NCI-H510A (cell line): ENCODE measurements around the gene OR11A1.
"Not testable (repeated sequence)": the region's sequence is repeated elsewhere in the genome, so short reads cannot be mapped to it uniquely, and the experiment has no call there.

Experiments
- DNase-seq: peaks from one replicate; lab custom pipeline; 2025; lab: John Stamatoyannopoulos, UW

The OR11A1 gene

DNA sequence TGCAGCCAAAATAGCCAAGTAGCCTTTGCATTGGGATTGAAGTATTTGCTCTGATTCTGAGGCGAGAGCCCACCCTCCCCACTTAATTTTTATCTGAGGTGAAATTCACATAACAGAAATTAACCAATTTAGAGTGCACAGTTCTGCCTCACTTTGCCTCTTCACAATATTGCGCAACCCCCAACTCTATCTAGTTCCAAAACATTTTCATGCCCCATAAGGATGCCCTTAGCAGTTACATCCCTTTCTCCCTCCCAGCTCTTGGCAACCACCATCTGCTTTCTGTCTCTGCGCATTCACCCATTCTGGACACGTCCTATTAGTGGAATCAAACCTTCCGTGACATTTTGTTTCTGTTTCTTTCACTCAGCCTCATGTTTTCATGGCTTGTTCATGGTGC lies 21.9 kb upstream of the OR11A1 start:
- no peak for DNase-seq

DNA sequence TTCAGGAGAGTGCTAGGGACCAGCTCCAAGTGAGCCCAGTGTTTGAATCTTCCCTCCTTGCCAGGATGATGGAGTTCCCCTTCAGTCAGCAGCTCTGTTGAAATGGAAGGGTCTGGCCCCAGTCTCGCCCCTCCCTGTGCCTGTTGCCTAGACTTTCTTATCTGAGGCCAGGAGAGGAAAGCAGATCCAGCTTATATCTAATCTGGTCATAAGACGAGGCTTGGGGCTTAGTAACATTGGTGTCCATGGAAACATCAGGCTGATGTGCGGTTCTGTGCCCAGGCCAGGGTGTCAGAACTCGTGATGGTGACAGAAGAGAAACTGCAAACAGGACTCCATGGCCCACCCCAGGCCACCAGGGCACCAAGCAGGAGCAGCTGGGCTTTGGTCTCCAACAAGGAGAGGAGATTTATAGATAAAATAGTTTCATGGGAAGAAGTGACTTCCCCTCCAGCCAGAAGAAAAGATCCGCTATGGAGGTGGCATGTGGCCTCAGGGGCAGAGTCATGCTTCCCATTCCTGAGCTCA lies 21.1 kb upstream of the OR11A1 start:
- no peak for DNase-seq

DNA sequence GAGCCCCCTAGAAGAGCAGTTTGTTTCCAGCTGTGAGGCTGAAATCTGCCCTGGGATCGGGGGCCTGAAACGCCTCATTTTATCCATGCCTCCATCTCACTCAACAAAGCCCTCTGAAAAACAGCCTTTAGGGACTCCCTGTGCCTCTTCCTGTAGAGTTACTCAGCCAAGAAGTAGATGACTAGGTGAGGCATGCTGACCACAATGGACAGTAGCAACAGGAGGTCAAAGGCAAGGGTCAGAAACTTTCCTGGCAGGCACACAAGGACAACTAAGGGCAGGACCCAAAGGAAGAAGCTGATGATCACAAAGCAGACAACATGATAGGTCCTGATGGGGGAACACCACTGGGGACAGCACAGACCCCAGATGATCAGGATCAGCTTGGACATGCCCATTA lies 18.1 kb upstream of the OR11A1 start:
- DNase-seq = no peak

DNA sequence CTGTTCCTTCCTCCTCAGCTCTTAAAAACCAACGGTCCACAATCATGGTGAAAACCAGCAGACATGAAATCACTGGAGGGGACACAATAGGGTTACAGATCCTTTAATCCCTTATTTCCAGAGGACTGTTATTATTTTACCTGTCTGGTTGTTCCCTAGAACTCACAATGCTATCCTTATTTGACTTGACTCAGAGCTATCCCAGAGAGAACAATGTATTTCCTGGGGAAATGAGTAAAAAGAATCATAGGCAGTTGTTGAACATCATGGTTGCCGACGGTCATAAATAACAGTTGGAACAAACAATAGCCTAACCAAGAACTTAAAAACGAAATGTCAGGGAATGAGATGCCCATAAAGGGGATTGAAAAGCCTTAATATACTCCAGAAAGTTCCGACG lies 9.4 kb upstream of the OR11A1 start:
- no peak for DNase-seq

DNA sequence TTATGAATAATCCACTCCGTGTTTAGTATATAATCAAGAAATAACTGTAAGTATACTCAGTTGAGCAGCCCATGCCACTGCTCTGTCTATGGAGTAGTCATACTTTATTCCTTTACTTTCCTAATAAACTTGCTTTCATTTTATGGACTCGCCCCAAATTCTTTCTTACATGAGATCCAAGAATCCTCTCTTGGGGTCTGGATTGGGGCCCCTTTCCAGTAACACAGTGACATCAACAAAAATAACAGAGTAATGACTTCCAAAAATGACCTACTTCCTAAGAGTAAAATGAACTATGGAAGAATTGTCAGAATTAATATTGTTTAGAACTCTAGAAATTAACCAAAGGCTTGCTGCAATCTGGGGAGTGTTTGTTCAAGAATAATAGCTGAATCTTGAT lies 8.9 kb upstream of the OR11A1 start:
- DNase-seq = no peak

DNA sequence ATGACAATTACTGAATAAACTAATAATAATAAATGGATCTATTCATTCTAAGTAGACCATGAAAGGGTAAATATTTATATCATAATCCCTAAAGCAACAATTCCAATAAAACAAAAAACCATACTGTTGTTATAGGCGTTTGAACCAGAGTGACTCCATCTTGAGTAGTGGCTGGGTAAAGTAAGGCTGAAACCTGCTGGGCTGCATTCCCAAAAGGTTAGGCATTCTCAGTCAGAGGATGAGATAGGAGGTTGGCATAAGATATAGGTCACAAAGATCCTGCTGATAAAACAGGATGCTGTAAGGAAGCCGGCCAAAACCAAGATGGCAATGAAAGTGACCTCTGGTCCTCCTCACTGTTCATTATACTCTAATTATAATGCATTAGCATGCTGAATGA lies 8.4 kb upstream of the OR11A1 start:
- DNase-seq = no peak

DNA sequence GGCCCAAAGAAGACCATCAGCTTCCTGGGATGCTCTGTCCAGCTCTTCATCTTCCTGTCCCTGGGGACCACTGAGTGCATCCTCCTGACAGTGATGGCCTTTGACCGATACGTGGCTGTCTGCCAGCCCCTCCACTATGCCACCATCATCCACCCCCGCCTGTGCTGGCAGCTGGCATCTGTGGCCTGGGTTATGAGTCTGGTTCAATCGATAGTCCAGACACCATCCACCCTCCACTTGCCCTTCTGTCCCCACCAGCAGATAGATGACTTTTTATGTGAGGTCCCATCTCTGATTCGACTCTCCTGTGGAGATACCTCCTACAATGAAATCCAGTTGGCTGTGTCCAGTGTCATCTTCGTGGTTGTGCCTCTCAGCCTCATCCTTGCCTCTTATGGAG lies 5.2 kb upstream of the OR11A1 start:
- DNase-seq = no peak

DNA sequence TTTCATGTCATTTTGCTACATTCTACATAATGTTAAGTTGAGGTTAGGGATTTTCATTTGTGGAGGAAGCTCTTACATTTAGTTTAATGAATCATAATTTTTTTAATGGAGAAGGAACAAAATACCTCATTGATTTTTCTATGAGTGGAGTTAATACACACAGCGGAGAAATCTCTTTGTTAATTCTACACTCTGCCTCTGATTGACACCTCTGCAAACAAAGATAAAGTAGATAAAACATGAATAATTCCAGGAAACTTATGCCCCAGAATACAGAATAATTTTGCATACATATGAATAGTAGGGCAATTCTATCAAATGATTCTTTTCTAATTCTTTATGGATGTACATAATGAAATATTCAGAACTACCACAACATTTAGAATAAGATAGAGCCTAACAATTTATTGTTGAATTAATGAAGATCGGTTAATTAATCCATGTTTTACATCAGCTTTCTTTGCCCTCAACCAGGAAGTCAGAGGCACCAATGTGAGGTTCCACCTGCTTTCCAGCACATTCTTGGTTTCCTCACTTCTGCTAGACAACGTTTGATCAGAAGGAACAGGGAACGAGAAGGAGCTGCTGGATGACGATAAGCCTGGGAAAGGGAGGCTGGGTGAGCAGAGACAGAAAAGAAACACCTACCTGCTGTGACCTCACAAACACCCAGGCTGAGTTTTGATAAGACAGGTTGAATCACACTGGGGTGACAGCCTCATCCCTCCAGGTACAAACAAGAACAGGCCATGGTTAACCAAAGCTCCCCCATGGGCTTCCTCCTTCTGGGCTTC lies 4.3 kb upstream of the OR11A1 start:
- no peak for DNase-seq

DNA sequence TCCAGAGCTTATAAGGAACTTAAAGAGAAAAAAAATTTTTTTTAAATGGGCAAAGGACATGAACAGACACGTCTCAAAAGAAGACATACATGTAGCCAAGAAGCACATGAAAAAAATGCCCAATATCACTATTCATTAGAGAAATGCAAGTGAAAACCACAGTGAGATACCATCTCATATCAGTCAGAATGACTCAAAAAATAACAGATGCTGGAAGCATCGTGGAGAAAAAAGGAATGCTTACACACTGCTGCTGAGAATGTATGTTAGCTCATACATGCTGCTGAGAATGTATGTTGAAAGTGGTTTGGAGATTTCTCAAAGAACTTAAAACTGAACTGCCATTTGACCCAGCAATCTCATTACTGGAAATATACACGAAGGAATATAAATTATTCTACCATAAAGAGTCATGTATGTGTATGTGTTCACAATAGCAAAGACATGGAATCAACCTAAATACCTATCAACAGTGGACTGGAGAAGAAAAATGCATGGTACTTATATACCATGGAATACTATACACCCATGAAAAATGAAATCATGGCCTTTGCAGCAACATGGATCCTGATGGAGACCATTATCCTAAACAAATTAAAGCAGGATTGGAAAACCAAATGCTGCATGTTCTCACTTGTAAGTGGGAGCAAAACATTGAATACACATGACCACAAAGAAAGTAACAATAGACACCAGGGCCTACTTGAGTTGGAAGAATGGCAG lies 5.2 kb downstream of the OR11A1 start:
- no peak for DNase-seq

DNA sequence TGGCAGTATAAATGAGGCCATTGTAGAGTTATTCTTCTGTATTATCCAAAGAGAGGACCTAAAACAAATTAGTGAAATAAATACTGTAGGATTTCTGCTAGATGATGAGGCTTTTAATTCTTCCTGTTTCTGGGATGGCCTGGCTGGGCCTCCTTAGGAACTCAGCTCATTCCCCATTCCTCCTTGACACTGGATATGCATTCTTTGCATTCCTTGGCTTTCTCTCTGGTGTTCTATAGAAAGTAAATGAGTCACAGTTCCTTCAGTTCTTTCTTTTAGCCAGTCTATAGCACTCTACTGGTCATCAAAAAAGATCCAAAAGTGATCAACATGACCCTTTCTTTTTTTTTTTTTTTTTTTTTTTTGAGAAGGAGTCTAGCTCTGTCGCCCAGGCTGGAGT lies 9.2 kb downstream of the OR11A1 start:
- no peak for DNase-seq

DNA sequence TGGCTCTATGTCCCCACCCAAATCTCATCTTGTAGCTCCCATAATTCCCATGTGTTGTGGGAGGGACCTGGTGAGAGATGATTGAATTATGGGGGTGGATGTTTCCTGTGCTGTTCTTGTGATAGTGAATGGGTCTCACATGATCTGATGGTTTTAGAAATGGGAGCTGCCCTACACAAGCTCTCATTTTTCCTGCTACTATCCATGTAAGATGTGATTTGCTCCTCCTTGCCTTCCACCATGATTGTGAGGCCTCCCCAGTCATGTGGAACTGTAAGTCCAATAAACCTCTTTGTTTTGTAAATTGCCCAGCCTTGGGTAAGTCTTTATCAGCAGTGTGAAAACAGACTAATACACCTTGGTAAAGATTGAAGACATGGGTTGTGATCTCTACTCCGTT lies 12.8 kb downstream of the OR11A1 start:
- not testable (repeated sequence) for DNase-seq

DNA sequence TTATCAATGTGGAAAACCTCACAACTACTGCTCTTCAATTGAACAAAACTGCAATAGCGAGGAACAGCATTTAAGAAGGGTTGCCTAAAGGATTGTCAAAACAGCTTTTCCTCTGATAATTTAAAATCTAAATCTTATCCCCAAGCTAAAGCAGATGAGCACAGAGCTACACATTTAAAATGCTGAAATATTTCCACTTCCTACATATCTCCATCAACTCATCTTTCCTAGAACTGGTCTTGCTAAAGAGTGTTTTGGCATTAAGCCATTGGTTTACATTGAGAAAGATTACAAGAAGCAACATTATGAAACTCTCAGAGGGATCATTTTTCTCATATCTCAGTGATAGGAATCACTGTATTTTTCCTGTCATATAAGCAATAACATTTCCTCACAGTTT lies 14.2 kb downstream of the OR11A1 start:
- no peak for DNase-seq

DNA sequence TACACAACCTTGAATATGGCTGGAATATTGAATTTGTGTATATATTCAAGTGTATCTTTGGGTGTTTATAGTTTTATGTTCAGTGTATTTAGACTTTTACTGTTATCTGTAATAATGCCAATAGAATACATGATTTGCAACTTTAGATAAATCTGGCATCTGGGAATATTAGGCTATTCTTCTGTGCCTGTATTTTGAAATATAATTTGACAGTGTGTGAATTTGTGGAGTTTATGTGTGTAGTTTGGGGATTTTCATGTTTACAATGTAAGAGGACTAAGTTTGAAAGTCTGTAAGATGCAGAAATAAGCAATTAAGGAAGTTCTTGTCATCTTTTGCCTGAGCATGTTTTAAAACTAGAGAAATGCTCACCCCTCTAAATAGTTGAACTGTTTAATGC lies 17.9 kb downstream of the OR11A1 start, which contains the start of gene OR10C1:
OR10C1 (plus strand) TSS at position 301 of the 400 bp plus-strand sequence. CDS start 710 bp downstream, outside the sequence.
- DNase-seq = no peak

DNA sequence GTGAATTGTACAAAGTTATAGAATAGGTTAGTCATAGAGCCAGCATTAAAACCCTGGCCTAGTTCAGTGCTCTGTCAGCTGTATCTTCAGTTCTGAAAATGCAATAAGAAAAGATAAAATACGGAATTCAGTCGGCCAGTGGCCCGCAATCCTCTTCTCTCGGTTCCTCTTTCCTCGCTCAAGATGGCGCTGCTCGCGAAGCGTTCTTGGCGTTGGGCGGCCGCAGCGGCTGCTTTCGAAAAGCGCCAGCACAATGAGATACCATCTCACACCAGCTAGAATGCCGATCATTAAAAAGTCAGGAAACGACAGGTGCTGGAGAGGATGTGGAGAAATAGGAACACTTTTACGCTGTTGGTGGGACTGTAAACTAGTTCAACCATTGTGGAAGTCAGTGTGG lies 20.1 kb downstream of the OR11A1 start:
- DNase-seq = not testable (repeated sequence)

DNA sequence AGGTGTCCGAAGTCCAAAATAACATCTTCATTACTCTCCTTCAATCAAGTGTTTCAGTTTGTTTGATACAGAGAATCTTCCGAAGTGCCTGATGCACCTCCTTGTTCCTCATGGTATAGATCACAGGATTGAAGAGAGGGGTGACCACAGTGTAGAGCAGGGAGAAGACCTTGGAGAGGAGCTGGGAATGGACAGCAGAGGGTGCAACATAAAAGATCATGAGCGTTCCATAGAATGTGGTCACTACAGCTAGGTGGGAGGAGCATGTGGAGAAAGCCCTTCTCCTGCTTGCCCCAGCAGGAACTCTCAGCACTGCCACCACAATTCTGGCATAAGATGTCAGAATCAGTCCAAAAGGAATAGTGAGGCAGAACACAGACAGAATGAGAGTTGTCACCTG lies 30.2 kb downstream of the OR11A1 start:
- DNase-seq = no peak

DNA sequence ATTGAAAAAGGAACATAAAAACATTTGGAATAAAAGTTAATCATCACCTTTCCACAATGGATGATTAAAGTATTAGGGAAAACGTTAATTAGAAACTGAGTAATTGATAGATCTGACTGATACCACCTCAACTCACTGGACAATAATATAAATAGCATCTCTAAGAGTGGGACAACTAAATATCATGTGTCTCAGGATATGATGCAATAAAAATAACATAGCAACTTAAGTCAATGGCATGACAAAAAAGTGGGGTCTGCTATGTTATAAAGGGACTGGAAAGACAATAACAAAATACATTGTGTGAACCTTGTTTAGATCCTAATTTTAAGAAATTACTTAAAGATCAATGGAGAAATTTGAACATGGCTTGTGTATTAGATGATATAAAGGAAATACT lies 31.8 kb downstream of the OR11A1 start:
- DNase-seq = no peak

DNA sequence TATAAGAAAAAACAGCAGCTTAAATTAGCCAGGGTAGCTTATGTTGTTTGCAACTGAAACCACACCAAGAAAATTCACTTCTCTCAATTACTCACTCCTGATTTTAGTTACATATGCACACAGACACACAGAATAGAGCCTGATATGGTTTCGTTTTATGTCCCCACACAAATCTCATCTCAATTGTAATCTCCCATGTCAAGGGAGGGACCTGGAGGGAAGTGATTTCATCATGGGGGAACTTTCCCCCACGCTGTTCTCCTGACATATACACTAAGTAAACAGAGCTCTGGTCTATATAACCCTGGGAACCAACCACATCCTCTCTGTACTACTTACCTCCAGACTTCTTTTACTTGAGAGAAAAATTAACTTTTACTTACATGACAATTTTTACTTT lies 32.3 kb downstream of the OR11A1 start:
- DNase-seq = no peak

DNA sequence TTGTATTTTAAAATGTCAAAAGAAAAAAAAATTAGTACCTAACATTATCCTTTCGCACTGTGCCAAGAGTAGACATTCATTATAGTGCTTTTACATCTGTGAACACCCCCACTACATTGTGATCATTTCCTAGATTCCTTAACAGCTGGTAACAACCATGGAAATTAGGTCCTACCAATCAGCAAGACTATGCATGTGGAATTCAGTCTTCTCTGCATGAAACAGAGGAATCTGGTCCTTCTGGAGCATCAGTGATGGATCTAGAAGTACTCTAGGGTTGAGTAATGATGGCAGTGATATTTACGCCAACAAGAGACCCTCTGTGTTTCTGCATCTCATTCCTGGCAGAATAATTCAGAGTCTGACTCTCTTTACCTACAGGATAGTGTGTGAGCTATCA lies 32.7 kb downstream of the OR11A1 start:
- no peak for DNase-seq

DNA sequence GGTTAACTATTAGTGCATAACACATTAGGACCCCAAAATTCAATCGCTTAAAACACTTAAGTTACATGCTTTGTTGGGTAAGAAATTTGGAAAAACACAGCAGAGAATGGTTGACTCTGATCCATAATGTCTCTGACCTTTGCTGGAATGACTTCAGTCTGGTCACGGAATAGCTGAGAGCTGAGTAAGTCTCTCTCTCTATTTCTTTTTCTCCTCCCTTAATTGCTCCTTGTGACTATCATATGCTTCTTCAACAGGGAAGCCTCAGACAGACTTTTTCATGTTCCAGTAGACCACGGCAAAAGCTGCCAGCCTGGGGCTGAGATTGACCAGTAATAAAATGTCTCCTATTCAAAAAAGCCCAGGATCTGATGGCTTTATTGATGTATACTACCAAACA lies 37.4 kb downstream of the OR11A1 start:
- no peak for DNase-seq

DNA sequence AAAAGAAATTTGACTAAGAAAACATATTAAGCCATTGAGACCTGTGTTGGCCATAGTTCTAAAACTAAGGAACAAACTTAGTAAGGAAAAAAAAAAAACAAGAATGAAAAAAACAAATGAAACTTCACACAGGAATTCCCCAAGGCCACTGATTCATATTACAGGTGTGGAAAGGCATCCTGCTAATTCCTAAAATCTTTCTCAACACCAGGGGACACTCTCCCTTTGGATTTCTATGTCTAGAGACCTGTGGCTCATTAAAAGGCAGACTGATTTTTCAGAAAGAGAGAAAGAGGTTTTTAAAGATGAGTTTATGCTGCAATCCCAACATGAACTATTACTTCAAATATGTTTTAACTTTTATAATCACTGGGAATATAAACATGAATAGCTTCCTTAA lies 42.3 kb downstream of the OR11A1 start, which contains the start of gene OR12D1:
OR12D1 (plus strand) TSS at position 341 of the 400 bp plus-strand sequence.
- no peak for DNase-seq

DNA sequence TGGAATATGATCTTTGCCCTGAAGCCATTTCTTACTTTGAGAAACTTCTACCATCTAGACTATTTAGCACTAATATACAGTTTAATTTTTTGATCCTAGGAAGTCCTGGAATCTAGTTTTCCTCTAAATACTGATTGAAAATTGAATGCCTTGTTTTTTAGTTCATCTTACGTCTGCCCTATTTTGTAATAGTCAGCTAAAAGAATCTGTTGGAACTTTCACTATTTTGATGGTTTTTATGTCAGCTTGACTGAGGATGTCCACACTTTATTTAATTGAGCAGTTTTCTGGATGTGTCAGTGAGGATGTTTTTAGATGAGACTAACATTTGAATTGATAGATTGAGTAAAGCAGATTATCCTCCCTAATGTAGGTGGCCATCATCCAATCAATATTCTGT lies 53.1 kb downstream of the OR11A1 start:
- DNase-seq = no peak

DNA sequence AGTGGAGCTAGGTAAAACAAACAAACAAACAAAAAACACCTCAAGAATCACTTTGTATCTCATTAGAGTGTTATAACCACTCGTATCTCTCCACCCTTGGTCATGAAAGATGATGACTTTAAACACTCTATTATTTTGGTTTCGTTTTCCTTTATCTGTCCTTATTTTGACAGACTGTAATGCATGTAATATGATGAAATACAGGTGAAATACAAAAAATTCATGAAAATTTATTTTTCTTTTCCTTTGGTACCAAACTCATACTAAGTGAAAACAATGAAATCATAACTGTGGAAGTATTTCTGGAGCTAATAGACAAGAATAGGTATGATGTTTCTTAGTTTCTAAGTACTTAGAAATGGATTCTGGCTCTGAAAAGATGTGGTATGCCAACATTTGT lies 57.3 kb downstream of the OR11A1 start:
- DNase-seq = no peak

DNA sequence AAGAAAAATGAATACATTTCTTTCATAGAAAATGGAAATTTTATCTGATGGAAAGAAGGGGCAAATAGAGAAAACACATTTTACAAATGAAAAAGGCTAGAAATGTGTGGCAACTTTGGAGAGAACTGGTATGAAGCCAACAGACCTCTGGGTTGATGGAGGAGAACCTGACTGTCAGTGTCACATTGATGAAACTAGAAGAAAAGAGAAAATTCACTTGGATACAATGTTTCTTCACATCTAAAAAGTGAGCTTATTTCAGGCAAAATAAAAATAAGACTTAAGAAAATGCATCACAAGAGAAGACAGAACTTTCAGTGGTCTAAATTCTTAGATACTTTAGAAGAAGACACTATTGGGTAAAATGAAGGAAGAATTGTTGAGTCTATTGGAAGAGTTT lies 61.5 kb downstream of the OR11A1 start, which contains the start of gene OR12D2:
OR12D2 (plus strand) TSS at position 301 of the 400 bp plus-strand sequence. CDS start 1,069 bp downstream, outside the sequence.
- no peak for DNase-seq
